Measurements from ENCODE around the gene FOXP2.

DNA sequence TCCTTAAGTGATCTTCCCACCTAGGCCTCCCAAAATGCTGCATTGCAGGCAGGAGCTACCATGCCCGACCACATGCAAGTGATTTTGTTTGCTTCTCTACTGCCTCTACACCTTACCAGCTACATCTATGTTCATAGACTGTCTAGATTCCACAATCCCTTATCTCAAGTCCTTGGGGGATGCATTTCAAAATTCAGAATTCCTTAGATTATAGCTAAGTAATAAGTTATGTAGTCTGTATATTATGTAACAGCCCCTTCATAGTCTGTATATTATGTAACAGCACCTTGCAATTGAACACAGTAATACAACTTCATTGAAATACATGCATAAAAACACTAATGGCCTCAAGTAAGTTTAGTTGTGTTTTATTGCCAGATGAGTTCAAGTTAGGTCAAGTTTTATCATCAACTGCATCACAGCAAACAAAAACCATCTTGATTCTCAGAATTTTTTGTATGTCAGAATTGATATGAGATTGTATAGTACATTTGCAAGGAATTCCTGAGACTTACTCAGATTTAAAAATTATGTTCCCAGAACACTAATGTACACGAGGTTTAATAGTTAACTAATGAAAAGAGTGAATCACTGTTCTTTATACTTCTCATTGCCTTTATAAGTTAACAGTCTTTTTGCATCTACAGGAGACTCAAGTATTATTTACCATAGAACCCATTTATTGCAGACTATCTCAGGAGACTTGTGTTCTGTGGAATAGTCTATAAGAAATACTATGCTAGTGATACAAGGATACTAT is 11.6 kb upstream of the FOXP2 start:
- no peak for TF ChIP-seq POLR2AphosphoS5 (IDR thresholded peaks at IDR 0.05)
- TF ChIP-seq CTCF (IDR thresholded peaks at IDR 0.05 in 8 of 11, conservative IDR thresholded peaks at IDR 0.05 in 3 of 11) = no peak
- no peak for TF ChIP-seq POLR2A (IDR thresholded peaks at IDR 0.05)
